Fibroblast of villous mesenchyme (primary cell): Measurements from ENCODE around the gene KIR2DL3. TPM values are rescaled to one million over a fixed set of nuclear protein-coding genes. Genes with fewer than 3 reads are reported as not detected.

Experiments used
- DNase-seq: peaks from one replicate; pipeline ENCODE4 v3.0.0-alpha.2; 2010; ENCODE audit warnings: low read depth
- H3K4me3 ChIP-seq: 2 replicates; pipeline ENCODE4 v1.5.1; 2011; ENCODE audit warnings: low read depth, mild to moderate bottlenecking, low read length
- small RNA-seq: library from RNA; depleted of rRNA; stranded (forward); fragments of <200 nt; gene quantifications from one replicate; pipeline ENCODE3, GENCODE V24; 2012
- total RNA-seq: library from RNA; depleted of rRNA; stranded (reverse); fragments of >200 nt; gene quantifications from 2 replicates; pipeline ENCODE4 v1.2.3, GENCODE V29; 2012
- TF ChIP-seq, protein P1 (sequence below): IDR thresholded peaks from 2 replicates; pipeline ENCODE4 v1.5.1; 2012; ENCODE audit warnings: low read depth, mild to moderate bottlenecking, low read length; ENCODE audit not compliant: insufficient read depth

Gene KIR2DL3
- total RNA-seq, 1 donor: not detected

DNA sequence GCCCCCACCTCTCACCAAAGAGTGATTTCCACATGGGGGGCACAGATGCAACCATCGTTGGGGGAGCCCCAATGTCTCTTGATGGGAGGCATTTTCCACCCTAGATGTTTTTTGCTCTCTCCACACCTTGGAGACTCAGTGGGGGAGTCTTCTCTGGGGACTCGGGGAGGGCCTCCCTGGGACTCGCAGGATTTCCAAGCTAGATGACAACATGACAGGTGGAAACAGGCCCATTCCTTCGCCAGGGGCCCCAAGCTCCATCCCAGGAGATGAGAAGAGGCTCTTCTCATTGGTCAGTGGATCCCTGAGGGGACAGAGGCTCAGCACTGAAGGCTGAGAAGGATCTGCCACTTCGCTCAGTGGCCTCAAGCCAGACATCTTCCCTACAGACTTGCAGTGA lies 52.4 kb downstream of the KIR2DL3 start:
- no peak overlapping the region for H3K4me3 ChIP-seq
- TF ChIP-seq, protein P1, sequence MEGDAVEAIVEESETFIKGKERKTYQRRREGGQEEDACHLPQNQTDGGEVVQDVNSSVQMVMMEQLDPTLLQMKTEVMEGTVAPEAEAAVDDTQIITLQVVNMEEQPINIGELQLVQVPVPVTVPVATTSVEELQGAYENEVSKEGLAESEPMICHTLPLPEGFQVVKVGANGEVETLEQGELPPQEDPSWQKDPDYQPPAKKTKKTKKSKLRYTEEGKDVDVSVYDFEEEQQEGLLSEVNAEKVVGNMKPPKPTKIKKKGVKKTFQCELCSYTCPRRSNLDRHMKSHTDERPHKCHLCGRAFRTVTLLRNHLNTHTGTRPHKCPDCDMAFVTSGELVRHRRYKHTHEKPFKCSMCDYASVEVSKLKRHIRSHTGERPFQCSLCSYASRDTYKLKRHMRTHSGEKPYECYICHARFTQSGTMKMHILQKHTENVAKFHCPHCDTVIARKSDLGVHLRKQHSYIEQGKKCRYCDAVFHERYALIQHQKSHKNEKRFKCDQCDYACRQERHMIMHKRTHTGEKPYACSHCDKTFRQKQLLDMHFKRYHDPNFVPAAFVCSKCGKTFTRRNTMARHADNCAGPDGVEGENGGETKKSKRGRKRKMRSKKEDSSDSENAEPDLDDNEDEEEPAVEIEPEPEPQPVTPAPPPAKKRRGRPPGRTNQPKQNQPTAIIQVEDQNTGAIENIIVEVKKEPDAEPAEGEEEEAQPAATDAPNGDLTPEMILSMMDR: no peak
- DNase-seq: no peak

DNA sequence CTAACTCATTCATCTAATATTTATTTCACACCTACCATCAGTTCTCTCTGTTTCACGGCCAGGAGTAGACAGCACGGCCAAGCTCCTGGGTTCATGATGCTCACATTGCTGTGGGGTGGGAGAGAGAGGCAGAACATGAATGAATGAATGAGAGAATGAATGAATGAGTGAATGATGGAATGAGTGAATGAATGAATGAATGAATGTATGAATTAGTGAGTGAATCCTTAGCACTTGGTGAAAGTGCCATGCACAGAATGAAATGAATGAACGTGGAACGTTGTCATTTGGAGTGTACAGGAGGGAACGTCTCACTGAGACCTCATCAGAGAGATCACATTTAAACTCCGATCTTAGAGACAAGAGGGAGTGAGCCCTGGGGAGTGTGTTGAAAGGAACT lies 53.2 kb downstream of the KIR2DL3 start:
- no peak overlapping the region for H3K4me3 ChIP-seq
- TF ChIP-seq, protein P1: no peak
- no peak for DNase-seq

DNA sequence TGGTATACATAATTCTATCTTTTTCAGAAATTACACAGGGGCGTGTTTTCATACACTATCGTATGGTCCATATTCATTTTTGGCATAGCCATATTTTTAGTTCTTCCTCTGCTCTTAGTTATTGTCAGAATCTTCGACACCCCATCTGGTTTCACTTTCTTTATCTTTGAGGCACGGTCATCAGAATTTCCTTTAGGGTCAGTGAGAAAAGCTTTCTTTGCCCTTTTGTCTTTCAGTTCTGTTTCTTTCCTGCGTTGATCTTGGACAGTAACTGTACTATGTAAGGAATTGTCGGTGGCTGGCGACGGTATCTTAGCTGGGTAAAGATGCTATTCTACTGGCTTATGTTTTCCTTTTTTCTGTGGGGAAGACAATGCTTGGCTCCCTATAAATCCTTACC lies 54.5 kb downstream of the KIR2DL3 start:
- no peak for DNase-seq
- TF ChIP-seq, protein P1: no peak
- H3K4me3 ChIP-seq: no peak overlapping the region

DNA sequence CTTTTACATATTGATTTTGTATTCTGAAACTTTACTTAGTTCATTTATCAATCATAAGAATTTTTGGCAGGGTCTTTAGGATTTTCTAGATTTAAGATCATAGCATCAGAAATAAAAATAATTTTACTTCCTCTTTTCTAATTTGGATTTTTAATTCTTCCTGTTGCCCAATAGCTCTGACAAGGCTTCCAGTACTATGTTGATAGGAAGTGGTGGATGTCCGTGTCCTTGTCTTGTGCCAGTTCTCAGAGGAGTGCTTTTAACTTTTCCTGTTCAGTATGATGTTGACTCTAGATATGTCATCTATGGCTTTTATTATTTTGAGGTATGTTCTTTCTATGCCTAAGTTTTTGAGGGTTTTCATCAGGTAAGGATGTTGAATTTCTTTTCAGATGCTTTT lies 57.4 kb downstream of the KIR2DL3 start:
- TF ChIP-seq, protein P1: no peak
- DNase-seq: no peak
- no peak overlapping the region for H3K4me3 ChIP-seq

Small RNAs within 50 kb of the gene (small RNA-seq; reads per million reads assigned to genes)
- gene AC245128.2 (not detected), gene KIR3DP1 (not detected)

Other genes starting within 250 kb of the KIR2DL3 start
- not detected in 2 replicates for gene LAIR2, start 235.7 kb upstream of the KIR2DL3 start, total RNA-seq
- gene LILRA2, start 164.7 kb upstream of the KIR2DL3 start, total RNA-seq: not detected in 2 replicates
- gene LILRA1, start 144.9 kb upstream of the KIR2DL3 start, total RNA-seq: not detected in 2 replicates
- gene LILRB1, start 108.0 kb upstream of the KIR2DL3 start, total RNA-seq: not detected in 2 replicates
- gene LILRB4, start 75.5 kb upstream of the KIR2DL3 start, total RNA-seq: not detected in 2 replicates
- not detected in 2 replicates for gene KIR3DL3, start 14.1 kb upstream of the KIR2DL3 start, total RNA-seq
- gene KIR2DL1, start 31.3 kb downstream of the KIR2DL3 start, total RNA-seq: not detected in 2 replicates
- gene KIR2DL4, start 65.1 kb downstream of the KIR2DL3 start, total RNA-seq: not detected in 2 replicates
- not detected in 2 replicates for gene KIR3DL1, start 78.0 kb downstream of the KIR2DL3 start, total RNA-seq
- not detected in 2 replicates for gene KIR2DS4, start 94.2 kb downstream of the KIR2DL3 start, total RNA-seq
- not detected in 2 replicates for gene KIR3DL2, start 111.9 kb downstream of the KIR2DL3 start, total RNA-seq
- not detected in 2 replicates for gene FCAR, start 135.7 kb downstream of the KIR2DL3 start, total RNA-seq
- not detected in 2 replicates for gene NCR1, start 167.6 kb downstream of the KIR2DL3 start, total RNA-seq
- not detected in 2 replicates for gene NLRP7, start 209.0 kb downstream of the KIR2DL3 start, total RNA-seq
- 0.32 and 1.3 TPM in 2 replicates for gene NLRP2, start 227.9 kb downstream of the KIR2DL3 start, total RNA-seq